ENCODE results near the gene LNX2. TPM values are rescaled to one million over a fixed set of nuclear protein-coding genes. Genes with fewer than 3 reads are reported as not detected.

Gene LNX2
- total and polyA plus RNA-seq, 2 of the 4 experiments (the other 2 are of a cell fraction): 3.1 to 7.2 TPM

DNA sequence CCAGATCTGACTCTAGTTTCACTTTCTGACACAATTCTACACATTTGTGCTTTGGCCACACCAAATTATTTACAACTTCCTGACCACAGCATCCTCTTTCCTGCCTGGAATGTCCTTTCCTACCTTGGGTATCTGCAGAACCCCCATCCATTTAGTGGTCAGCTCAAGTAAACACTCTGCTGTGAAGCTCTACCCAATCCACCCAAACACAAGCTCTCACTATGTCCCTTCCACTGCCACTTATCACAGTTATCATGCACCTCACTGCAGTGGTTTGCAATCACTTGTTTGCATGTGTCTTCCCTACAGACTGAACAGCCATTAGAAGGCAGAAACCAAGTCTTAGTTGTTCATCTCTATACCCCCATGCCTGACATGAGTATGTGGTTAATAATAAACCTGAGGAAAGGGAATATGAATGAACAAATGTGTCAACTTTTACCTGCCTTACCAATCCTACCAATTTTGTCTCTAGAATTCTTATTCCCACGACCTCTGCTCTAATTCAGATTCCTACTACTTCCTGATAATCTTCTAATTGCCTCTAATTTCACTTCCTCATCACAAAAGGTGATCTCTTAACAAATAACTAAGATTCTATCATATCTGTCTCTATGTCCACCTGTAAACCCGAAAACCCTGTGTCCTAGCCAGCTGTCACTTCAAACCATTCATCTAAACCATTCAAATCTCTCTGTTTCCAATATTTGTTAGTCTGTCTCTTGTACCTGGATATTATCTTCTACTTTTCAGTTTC, 25.1 kb downstream of the LNX2 start:
- in situ Hi-C loops (cut with MboI; ENCODE audit: low sequenced_read_pairs): no loop called here
- no TSS peak for BruUV-seq (replicated peaks)
- TF ChIP-seq CEBPB (IDR thresholded peaks at IDR 0.05; ENCODE audit: low read depth, low read length) (no peak), MAZ (IDR thresholded peaks at IDR 0.05; ENCODE audit: borderline replicate concordance, low read depth, low read length) (no peak), POLR2A (IDR thresholded peaks at IDR 0.05; ENCODE audit: low read depth, low read length) (no peak), RCOR1 (IDR thresholded peaks at IDR 0.05; ENCODE audit: insufficient replicate concordance, low read length) (no peak), USF2 (IDR thresholded peaks at IDR 0.05; ENCODE audit: low read depth, low read length) (no peak), BHLHE40 (IDR thresholded peaks at IDR 0.05; ENCODE audit: low read depth, low read length) (no peak), CHD1 (IDR thresholded peaks at IDR 0.05; ENCODE audit: low read depth, low read length) (no peak), NFE2L2 (IDR thresholded peaks at IDR 0.05; ENCODE audit: low read depth, low read length) (no peak), SMC3 (IDR thresholded peaks at IDR 0.05; ENCODE audit: low read depth, low read length) (no peak), MAFK (IDR thresholded peaks at IDR 0.05; ENCODE audit: low read depth, low read length) (no peak), FOS (IDR thresholded peaks at IDR 0.05; ENCODE audit: low read depth, low read length) (no peak), RFX5 (IDR thresholded peaks at IDR 0.05; ENCODE audit: low read depth, low read length) (no peak), MXI1 (IDR thresholded peaks at IDR 0.05; ENCODE audit: borderline replicate concordance, low read depth, low read length) (no peak)
- TF ChIP-seq, protein P1, sequence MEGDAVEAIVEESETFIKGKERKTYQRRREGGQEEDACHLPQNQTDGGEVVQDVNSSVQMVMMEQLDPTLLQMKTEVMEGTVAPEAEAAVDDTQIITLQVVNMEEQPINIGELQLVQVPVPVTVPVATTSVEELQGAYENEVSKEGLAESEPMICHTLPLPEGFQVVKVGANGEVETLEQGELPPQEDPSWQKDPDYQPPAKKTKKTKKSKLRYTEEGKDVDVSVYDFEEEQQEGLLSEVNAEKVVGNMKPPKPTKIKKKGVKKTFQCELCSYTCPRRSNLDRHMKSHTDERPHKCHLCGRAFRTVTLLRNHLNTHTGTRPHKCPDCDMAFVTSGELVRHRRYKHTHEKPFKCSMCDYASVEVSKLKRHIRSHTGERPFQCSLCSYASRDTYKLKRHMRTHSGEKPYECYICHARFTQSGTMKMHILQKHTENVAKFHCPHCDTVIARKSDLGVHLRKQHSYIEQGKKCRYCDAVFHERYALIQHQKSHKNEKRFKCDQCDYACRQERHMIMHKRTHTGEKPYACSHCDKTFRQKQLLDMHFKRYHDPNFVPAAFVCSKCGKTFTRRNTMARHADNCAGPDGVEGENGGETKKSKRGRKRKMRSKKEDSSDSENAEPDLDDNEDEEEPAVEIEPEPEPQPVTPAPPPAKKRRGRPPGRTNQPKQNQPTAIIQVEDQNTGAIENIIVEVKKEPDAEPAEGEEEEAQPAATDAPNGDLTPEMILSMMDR (conservative IDR thresholded peaks at IDR 0.05; ENCODE audit: low read depth, low read length): no peak
- TF ChIP-seq, protein P2, sequence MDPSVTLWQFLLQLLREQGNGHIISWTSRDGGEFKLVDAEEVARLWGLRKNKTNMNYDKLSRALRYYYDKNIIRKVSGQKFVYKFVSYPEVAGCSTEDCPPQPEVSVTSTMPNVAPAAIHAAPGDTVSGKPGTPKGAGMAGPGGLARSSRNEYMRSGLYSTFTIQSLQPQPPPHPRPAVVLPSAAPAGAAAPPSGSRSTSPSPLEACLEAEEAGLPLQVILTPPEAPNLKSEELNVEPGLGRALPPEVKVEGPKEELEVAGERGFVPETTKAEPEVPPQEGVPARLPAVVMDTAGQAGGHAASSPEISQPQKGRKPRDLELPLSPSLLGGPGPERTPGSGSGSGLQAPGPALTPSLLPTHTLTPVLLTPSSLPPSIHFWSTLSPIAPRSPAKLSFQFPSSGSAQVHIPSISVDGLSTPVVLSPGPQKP (IDR thresholded peaks at IDR 0.05; ENCODE audit: borderline replicate concordance, low read depth, low read length): no peak

More for the DNA sequence above, 25.1 kb downstream of the LNX2 start:
- H3K4me1 ChIP-seq (ENCODE audit: control insufficient read depth, insufficient read depth, low read length): 0 out of 2 replicates have a peak, but pooled peaks cover 2% of the 10 kb centered on the region
- no peak overlapping the region for H3K4me3 ChIP-seq (ENCODE audit: insufficient read depth, low read depth, low read length)
- no peak overlapping the region for H2BK20ac ChIP-seq (ENCODE audit: low read depth, low read length)
- H3K23ac ChIP-seq (ENCODE audit: low read depth, low read length): no peak overlapping the region; the same call in 1 of the 2 replicates
- ChIA-PET POLR2A (ENCODE audit: unreplicated experiment) (no interaction called here), CTCF (no interaction called here)
- no peak for ATAC-seq (ENCODE audit: low read depth)
- no peaks in the 10 kb centered on the region for H3K9me3 ChIP-seq (ENCODE audit: control insufficient read depth, insufficient read depth, low read length)
- 90% methylated on average over 1 of the region's 2 CpGs; no CpG with 5 or more reads in 1 of the 2 experiments for WGBS, 2 experiments (ENCODE audit: extremely low coverage in 2 of 2, insufficient read length in 1 of 2)
- H3K79me1 ChIP-seq (ENCODE audit: low read depth in 1 of 2, low read length in 2 of 2): peaks cover 24 to 31% of the 10 kb centered on the region in 2 experiments; a peak in 3 of 4 replicates
- no peak overlapping the region for H3K4me2 ChIP-seq (ENCODE audit: low read depth, low read length)
- no peak overlapping the region for H4K5ac ChIP-seq (ENCODE audit: low read depth, low read length)
- intact Hi-C loops (cut with micrococcal nuclease) (no loop called here), dilution Hi-C loops (cut with HindIII; ENCODE audit: low sequenced_read_pairs, unreplicated experiment) (no loop called here)
- H4K91ac ChIP-seq (ENCODE audit: insufficient read depth, low read depth, low read length): no peak overlapping the region
- no peak overlapping the region for H3K27ac ChIP-seq (ENCODE audit: insufficient read depth, low read length)
- H3K18ac ChIP-seq (ENCODE audit: low read depth, low read length): no peak overlapping the region
- H3K9ac ChIP-seq (ENCODE audit: low read depth, low read length): no peak overlapping the region
- no peak overlapping the region for H2AK9ac ChIP-seq (replicated peaks; ENCODE audit: low read depth, low read length, poor library complexity)
- H3K27me3 ChIP-seq (ENCODE audit: control insufficient read depth, insufficient read depth, low read length): no peaks in the 10 kb centered on the region
- H2BK15ac ChIP-seq (ENCODE audit: low read depth, low read length): no peak overlapping the region
- H2AFZ ChIP-seq (replicated peaks; ENCODE audit: low read length, poor library complexity): no peak overlapping the region
- H2BK120ac ChIP-seq (ENCODE audit: low read depth, low read length): no peak overlapping the region
- no peaks in the 10 kb centered on the region for H3K36me3 ChIP-seq (ENCODE audit: control insufficient read depth, insufficient read depth, low read length)
- peaks cover 3% of the 10 kb centered on the region; the same call in 1 of the 2 replicates for H3K9me1 ChIP-seq (ENCODE audit: insufficient read depth, low read length)
- H4K20me1 ChIP-seq (ENCODE audit: insufficient read depth, low read length): no peaks in the 10 kb centered on the region
- no peak overlapping the region for H4K8ac ChIP-seq (ENCODE audit: low read depth in 2 of 2, low read length in 2 of 2)
- H2AK5ac ChIP-seq (ENCODE audit: low read depth, low read length): no peak overlapping the region
- H3K56ac ChIP-seq (ENCODE audit: extremely low read depth, insufficient read depth, low read length): no peak overlapping the region
- DNase-seq: no peak
- no peak overlapping the region; the same call in 1 of the 2 replicates for H3K14ac ChIP-seq (replicated peaks; ENCODE audit: low read depth, low read length)
- no peak overlapping the region for H2BK5ac ChIP-seq (ENCODE audit: low read depth, low read length, poor library complexity, severe bottlenecking)
- no peak overlapping the region for H3K4ac ChIP-seq (ENCODE audit: low read depth, low read length)
